GM12878 (cell line): Measurements from ENCODE around the gene KBTBD8. TPM values are rescaled to one million over a fixed set of nuclear protein-coding genes. Genes with fewer than 3 reads are reported as not detected.

Source experiments
- ATAC-seq: fragments of 200-7000 bp; cut with Tn5 transposase; 3 replicates; pipeline ENCODE4 v1.9.1; 2020; ENCODE audit warnings: mild to moderate bottlenecking, moderate library complexity
- BruUV-seq: library from RNA; stranded (reverse); fragments of 400-500 nt; replicated peaks from 2 replicates; lab custom pipeline; 2021; lab: Mats Ljungman, UMichigan
- CTCF ChIA-PET: fragments of 300-600 bp; sonication (Branson Sonifier 250); formaldehyde crosslinking; extraction: SDS; loops from one replicate; lab custom pipeline; 2021; ENCODE audit warnings: inconsistent platforms; lab: Yijun Ruan, JAX
- POLR2A ChIA-PET: fragments of 350-600 bp; formaldehyde crosslinking; extraction: SDS; loops from one replicate; lab custom pipeline; 2021; ENCODE audit warnings: inconsistent platforms; lab: Charles Lee
- RAD21 ChIA-PET: fragments of 300-600 bp; sonication (Branson Sonifier 250); formaldehyde crosslinking; loops from one replicate; lab custom pipeline; 2023; ENCODE audit warnings: antibody characterized with exemption; ENCODE audit not compliant: unreplicated experiment; lab: Charles Lee
- SMC1A ChIA-PET: fragments of 300-600 bp; sonication (Branson Sonifier 250); formaldehyde crosslinking; loops from one replicate; lab custom pipeline; 2023; ENCODE audit not compliant: unreplicated experiment, uncharacterized antibody; lab: Charles Lee
- DNase-seq: peaks from one replicate; pipeline ENCODE4 v3.0.0-alpha.2; 2011; ENCODE audit warnings: low read depth, low spot score
- FAIRE-seq: peaks from 3 replicates; lab custom pipeline; 2011; peaks lifted over from hg19 to GRCh38; lab: Jason Lieb, UNC
- H2AFZ ChIP-seq: 2 replicates; pipeline ENCODE4 v1.6.0; 2011; ENCODE audit warnings: low read depth, low read length, control low read depth; ENCODE audit not compliant: control insufficient read depth
- H3K27ac ChIP-seq: 2 replicates; pipeline ENCODE4 v1.5.1; 2011; ENCODE audit warnings: control low read depth; ENCODE audit not compliant: control insufficient read depth, insufficient read depth
- H3K27me3 ChIP-seq, 2 experiments: replicated peaks in 1 of 2; 2 replicates each; pipeline versions ENCODE4 v1.6.0 to v1.6.1; 2011; ENCODE audit warnings: low read length in 1 of 2; ENCODE audit not compliant: control insufficient read depth in 2 of 2, insufficient read depth in 2 of 2
- H3K36me3 ChIP-seq, 2 experiments: 2 replicates each; pipeline ENCODE4 v1.5.1; 2011; ENCODE audit warnings: low read length in 1 of 2; ENCODE audit not compliant: control insufficient read depth in 2 of 2, insufficient read depth in 2 of 2
- H3K4me1 ChIP-seq: 2 replicates; pipeline ENCODE4 v1.6.1; 2011; ENCODE audit warnings: mild to moderate bottlenecking, low read length, moderate library complexity, mixed read lengths; ENCODE audit not compliant: control insufficient read depth, insufficient read depth
- H3K4me2 ChIP-seq: 2 replicates; pipeline ENCODE4 v1.6.0; 2011; ENCODE audit warnings: control low read depth; ENCODE audit not compliant: control insufficient read depth, insufficient read depth
- H3K4me3 ChIP-seq: fragments of 200-600 bp; sonication (generic); 2 replicates; pipeline ENCODE4 v1.5.1; 2016
- H3K79me2 ChIP-seq: 2 replicates; pipeline ENCODE4 v1.6.0; 2011; ENCODE audit warnings: low read length; ENCODE audit not compliant: control insufficient read depth, insufficient read depth
- H3K9ac ChIP-seq: 2 replicates; pipeline ENCODE4 v1.8.0; 2011; ENCODE audit warnings: low read length, control low read depth, mixed read lengths; ENCODE audit not compliant: control insufficient read depth, insufficient read depth
- H3K9me3 ChIP-seq: replicated peaks from 3 replicates; pipeline ENCODE4 v1.5.1; 2011; ENCODE audit warnings: mild to moderate bottlenecking, low read length; ENCODE audit not compliant: control insufficient read depth, insufficient read depth
- H4K20me1 ChIP-seq: 2 replicates; pipeline ENCODE4 v1.6.0; 2011; ENCODE audit not compliant: control insufficient read depth, insufficient read depth
- E2F8 ChIP-seq: fragments of 450-650 bp; IDR thresholded peaks from 2 replicates; pipeline ENCODE4 v1.6.1; 2018; ENCODE audit warnings: mild to moderate bottlenecking, low read depth, moderate library complexity; ENCODE audit not compliant: partially characterized antibody
- EZH2 ChIP-seq: IDR thresholded peaks from 2 replicates; pipeline ENCODE4 v1.6.1; 2012; ENCODE audit warnings: low read depth, mild to moderate bottlenecking, control low read depth, inconsistent platforms, low read length, borderline replicate concordance; ENCODE audit not compliant: control insufficient read depth
- PAX8 ChIP-seq: fragments of 450-650 bp; IDR thresholded peaks from 2 replicates; pipeline ENCODE4 v1.6.1; 2017; ENCODE audit warnings: mild to moderate bottlenecking, moderate library complexity
- SMC3 ChIP-seq: IDR thresholded peaks from 2 replicates; pipeline ENCODE4 v1.6.1; 2011; ENCODE audit warnings: low read length, improper control_type of control experiment, borderline replicate concordance
- TAF1 ChIP-seq: IDR thresholded peaks from 2 replicates; pipeline ENCODE4 v1.6.1; 2011; ENCODE audit warnings: mild to moderate bottlenecking, low read depth, low read length, borderline replicate concordance
- YBX1 ChIP-seq: fragments of 450-650 bp; IDR thresholded peaks from 2 replicates; pipeline ENCODE4 v1.6.1; 2016; ENCODE audit warnings: antibody characterized with exemption
- ZSCAN29 ChIP-seq: fragments of 450-650 bp; IDR thresholded peaks from 2 replicates; pipeline ENCODE4 v1.6.1; 2017; ENCODE audit warnings: mild to moderate bottlenecking, moderate library complexity
- WGBS: methylation state at CpG from one replicate; pipeline ENCODE4 v1.1.6; 2016; ENCODE audit warnings: low lambda C conversion rate; ENCODE audit not compliant: insufficient replicate concordance, insufficient coverage; ENCODE audit errors: missing lambda C conversion rate; 5-methylcytosine and 5-hydroxymethylcytosine counted together
- in situ Hi-C: fragments of 300-500 bp; cut with MboI; formaldehyde crosslinking; loops from 9 replicates; pipeline ENCODE4 v1.14.3; 2018; ENCODE audit warnings: mixed read lengths
- intact Hi-C: fragments of 100-400 bp; cut with micrococcal nuclease; formaldehyde crosslinking; loops from one replicate; pipeline ENCODE4 v1.14.2; 2022; ENCODE audit not compliant: unreplicated experiment
- polyA plus RNA-seq, 11 experiments: library from polyadenylated mRNA; depleted of rRNA in 4 of 11; unstranded in 6 of 11; stranded (reverse) in 5 of 11; fragments of >200 nt; fragmentation: Nextera tagmentation in 4 of 11; fragmentation: Illumina TruSeq in 1 of 11; extraction: Ambion mirVana in 4 of 11; extraction: Trizol in 1 of 11; gene quantifications; 1 replicate in 1 of 11; 2 replicates in 10 of 11; pipeline versions ENCODE4 v1.2.1 to v1.2.3, GENCODE V29; 2011 to 2016; ENCODE audit warnings: inconsistent platforms in 2 of 11, missing spikeins in 2 of 11, low read depth in 1 of 11
- total RNA-seq, 4 experiments: library from RNA; depleted of rRNA in 3 of 4; stranded (reverse); fragments of >200 nt in 3 of 4; fragmentation: Illumina TruSeq in 1 of 4; extraction: Trizol in 1 of 4; gene quantifications; 2 replicates each; pipeline versions ENCODE4 v1.2.1 to v1.2.3, GENCODE V29; 2013 to 2021

The KBTBD8 gene
- total and polyA plus RNA-seq, 10 of the 15 experiments (the other 5 are each of a cell fraction or from before 2014, with no cell fraction given), result 8.5 to 44.4 (median 19.3) TPM

GRCh38 chr3:66985336-66985920 lies 12.7 kb upstream of the KBTBD8 start (continued):
- no peak for TF ChIP-seq E2F8

DNA sequence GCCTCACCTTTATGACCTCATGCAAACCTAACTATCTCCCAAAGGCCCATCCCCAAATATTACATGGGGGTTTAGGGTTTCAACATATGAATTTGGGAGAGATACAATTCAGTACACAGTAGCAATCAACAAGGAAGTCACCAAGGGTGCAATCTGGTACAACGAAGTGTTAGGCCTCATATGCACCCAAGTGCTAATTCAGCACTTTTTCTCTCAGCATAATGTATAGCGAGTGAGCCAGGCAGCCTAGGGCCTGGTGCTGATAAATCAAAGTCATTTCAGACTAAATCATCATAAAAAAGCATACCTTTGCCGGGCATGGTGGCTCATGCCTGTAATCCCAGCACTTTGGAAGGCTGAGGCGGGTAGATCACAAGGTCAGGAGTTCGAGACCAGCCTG lies 11.7 kb upstream of the KBTBD8 start:
- POLR2A ChIA-PET, result no interaction called here
- in situ Hi-C loops, result loop anchor here (25.0 kb wide), 1 partner anchor 801 kb away; no protein-coding TSS in a partner anchor
- DNase-seq (no peak), FAIRE-seq (no peak)
- no peak for TF ChIP-seq EZH2
- TF ChIP-seq SMC3, result no peak
- no peak for TF ChIP-seq TAF1
- no peak for TF ChIP-seq ZSCAN29
- no peak for TF ChIP-seq YBX1
- TF ChIP-seq PAX8, result no peak
- TF ChIP-seq, all 136 proteins: peak for 0
- Histone ChIP-seq H3K9ac (no peak overlapping the region), H4K20me1 (no peaks in the 10 kb centered on the region), H3K36me3 (no peaks in the 10 kb centered on the region), H3K4me1 (no peaks in the 10 kb centered on the region), H2AFZ (no peak overlapping the region), H3K79me2 (no peaks in the 10 kb centered on the region), H3K9me3 (no peaks in the 10 kb centered on the region), H3K4me3 (no peak overlapping the region), H3K4me2 (no peak overlapping the region), H3K27me3 (no peaks in the 10 kb centered on the region; a peak in 1 of 4 replicates), H3K27ac (no peak overlapping the region)
- intact Hi-C loops, result no loop called here
- no peak for ATAC-seq
- BruUV-seq, result no TSS peak
- ChIA-PET SMC1A (no interaction called here), CTCF (interaction anchor here (1.9 kb wide), 1 partner anchor 14 kb away, joined by 7 read pairs; no protein-coding TSS in a partner anchor), RAD21 (interaction anchor here (0.6 kb wide), 1 partner anchor 1907 kb away, joined by 3 read pairs; no protein-coding TSS in a partner anchor)
- WGBS, result 71% methylated on average over 5 of the region's 5 CpGs
